Measurements from ENCODE around the gene GPR84.

GPR84 gene

GRCh38 chr12:54392485-54393206 is 28.4 kb upstream of the GPR84 start:
- no peak for DNase-seq (ENCODE audit: low read depth in 2 of 3, low spot score in 2 of 3)

GRCh38 chr12:54390668-54391551 is 26.6 kb upstream of the GPR84 start:
- peak in 2 of 3 experiments; percentile 21 to 41 for DNase-seq (ENCODE audit: low read depth in 2 of 3, low spot score in 2 of 3)

- no peak for DNase-seq (ENCODE audit: low read depth in 2 of 3, low spot score in 2 of 3)
These were observed 25.9 kb upstream of the GPR84 start for GRCh38 chr12:54390176-54390667.

- no peak for DNase-seq (ENCODE audit: low read depth in 2 of 3, low spot score in 2 of 3)
These were observed 25.4 kb upstream of the GPR84 start for GRCh38 chr12:54389607-54390175.

GRCh38 chr12:54389134-54389508 is 24.8 kb upstream of the GPR84 start:
- no peak for DNase-seq (ENCODE audit: low read depth in 2 of 3, low spot score in 2 of 3)

GRCh38 chr12:54388237-54389133 is 24.2 kb upstream of the GPR84 start:
- DNase-seq (ENCODE audit: low read depth in 2 of 3, low spot score in 2 of 3), result no peak

GRCh38 chr12:54387114-54387467 is 22.8 kb upstream of the GPR84 start:
- no peak for DNase-seq (ENCODE audit: low read depth in 2 of 3, low spot score in 2 of 3)

- no peak for DNase-seq (ENCODE audit: low read depth in 2 of 3, low spot score in 2 of 3)
These were observed 22.3 kb upstream of the GPR84 start for GRCh38 chr12:54386403-54387113.

- no peak for DNase-seq (ENCODE audit: low read depth in 2 of 3, low spot score in 2 of 3)
These were observed 21.1 kb upstream of the GPR84 start for GRCh38 chr12:54385251-54385914.

GRCh38 chr12:54384591-54385041 is 20.3 kb upstream of the GPR84 start, which contains the start of gene ZNF385A:
TSS of gene ZNF385A (minus strand) at chr12:54384733. CDS start at chr12:54384514, 219 bp downstream.
- no peak for DNase-seq (ENCODE audit: low read depth in 2 of 3, low spot score in 2 of 3)

- no peak for DNase-seq (ENCODE audit: low read depth in 2 of 3, low spot score in 2 of 3)
These were observed 18.8 kb upstream of the GPR84 start for GRCh38 chr12:54383041-54383609.

- no peak for DNase-seq (ENCODE audit: low read depth in 2 of 3, low spot score in 2 of 3)
These were observed 16.9 kb upstream of the GPR84 start for GRCh38 chr12:54381136-54381535.

- DNase-seq (ENCODE audit: low read depth in 2 of 3, low spot score in 2 of 3), result peak; percentile 70 to 93 (median 84)
These were observed 15.3 kb upstream of the GPR84 start for GRCh38 chr12:54379398-54380201.

- no peak for DNase-seq (ENCODE audit: low read depth in 2 of 3, low spot score in 2 of 3)
These were observed 14.6 kb upstream of the GPR84 start for GRCh38 chr12:54378796-54379397.

- no peak for DNase-seq (ENCODE audit: low read depth in 2 of 3, low spot score in 2 of 3)
These were observed 13.7 kb upstream of the GPR84 start for GRCh38 chr12:54377797-54378515.

- no peak for DNase-seq (ENCODE audit: low read depth in 2 of 3, low spot score in 2 of 3)
These were observed 12.7 kb upstream of the GPR84 start for GRCh38 chr12:54377007-54377406.

GRCh38 chr12:54376596-54376995 is 12.3 kb upstream of the GPR84 start:
- DNase-seq (ENCODE audit: low read depth in 2 of 3, low spot score in 2 of 3), result no peak
